Measurements from ENCODE around the gene THAP4. TPM values are rescaled to one million over a fixed set of nuclear protein-coding genes. Genes with fewer than 3 reads are reported as not detected.

THAP4 gene
- total and polyA plus RNA-seq, 2 of the 13 experiments (the other 11 are each of a cell fraction or from before 2014, with no cell fraction given) = 59.7 to 75.7 TPM

DNA sequence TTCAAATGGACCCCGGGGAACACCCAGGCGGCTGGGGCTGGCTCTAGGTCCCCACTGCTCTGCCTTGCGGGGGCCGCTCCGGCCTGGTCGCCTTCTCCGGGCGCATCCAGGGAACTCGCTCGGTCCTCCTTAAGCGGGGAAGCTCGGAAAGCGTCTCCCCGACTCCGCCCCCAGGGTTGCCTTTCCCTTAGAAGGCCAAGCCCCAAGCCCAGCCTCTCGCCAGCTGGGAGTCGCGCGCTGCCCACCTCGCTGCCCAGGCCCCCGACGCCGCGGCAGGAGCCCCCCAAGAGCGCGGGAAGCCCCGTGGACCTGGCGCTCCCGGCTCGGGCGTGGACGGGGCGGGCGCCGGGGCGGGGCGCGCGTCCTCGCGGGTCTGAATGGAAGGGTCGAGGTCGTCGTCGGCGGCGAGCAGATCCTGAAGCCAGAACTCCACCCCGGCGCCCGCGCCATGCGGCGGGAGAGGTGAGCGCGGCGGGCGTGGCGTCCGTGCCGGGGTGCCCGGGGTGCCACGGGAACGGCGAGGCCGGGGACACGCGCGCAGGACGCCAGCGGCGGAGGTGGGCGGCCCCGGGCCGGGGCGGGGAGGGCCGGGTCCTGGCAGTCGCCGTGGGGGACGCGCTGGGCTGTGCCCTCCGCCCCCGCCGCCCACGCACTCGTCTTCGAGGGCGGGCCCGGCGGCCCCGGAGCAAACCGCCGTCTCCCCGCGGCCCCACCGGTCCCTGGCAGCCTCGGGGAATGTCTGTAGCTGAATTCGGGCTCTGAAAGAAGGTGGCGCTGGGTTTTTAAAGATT is 78.2 kb downstream of the THAP4 start, which contains the start of gene BOK (continued):
- no peak for TF ChIP-seq TBL1XR1 (IDR thresholded peaks at IDR 0.05; ENCODE audit: borderline replicate concordance, low read length, partially characterized antibody)
- TF ChIP-seq, protein P1, sequence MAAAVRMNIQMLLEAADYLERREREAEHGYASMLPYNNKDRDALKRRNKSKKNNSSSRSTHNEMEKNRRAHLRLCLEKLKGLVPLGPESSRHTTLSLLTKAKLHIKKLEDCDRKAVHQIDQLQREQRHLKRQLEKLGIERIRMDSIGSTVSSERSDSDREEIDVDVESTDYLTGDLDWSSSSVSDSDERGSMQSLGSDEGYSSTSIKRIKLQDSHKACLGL (CRISPR knock-in tag; IDR thresholded peaks at IDR 0.05) = peak; percentile 49; the same call in 1 of the 2 replicates
- 0 out of 2 replicates have a peak, but pooled peaks have one; percentile 22 for TF ChIP-seq ERF (CRISPR knock-in tag; IDR thresholded peaks at IDR 0.05)
- no peak for TF ChIP-seq ZC3H4 (CRISPR knock-in tag; IDR thresholded peaks at IDR 0.05; ENCODE audit: borderline replicate concordance)
- TF ChIP-seq, protein P2, sequence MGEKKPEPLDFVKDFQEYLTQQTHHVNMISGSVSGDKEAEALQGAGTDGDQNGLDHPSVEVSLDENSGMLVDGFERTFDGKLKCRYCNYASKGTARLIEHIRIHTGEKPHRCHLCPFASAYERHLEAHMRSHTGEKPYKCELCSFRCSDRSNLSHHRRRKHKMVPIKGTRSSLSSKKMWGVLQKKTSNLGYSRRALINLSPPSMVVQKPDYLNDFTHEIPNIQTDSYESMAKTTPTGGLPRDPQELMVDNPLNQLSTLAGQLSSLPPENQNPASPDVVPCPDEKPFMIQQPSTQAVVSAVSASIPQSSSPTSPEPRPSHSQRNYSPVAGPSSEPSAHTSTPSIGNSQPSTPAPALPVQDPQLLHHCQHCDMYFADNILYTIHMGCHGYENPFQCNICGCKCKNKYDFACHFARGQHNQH (CRISPR knock-in tag; IDR thresholded peaks at IDR 0.05) = peak; percentile 53; the same call in 1 of the 2 replicates
- 0 out of 2 replicates have a peak, but pooled peaks have one; percentile 44 for TF ChIP-seq ZNF788 (CRISPR knock-in tag; IDR thresholded peaks at IDR 0.05; ENCODE audit: borderline replicate concordance)
- TF ChIP-seq ZNF782 (CRISPR knock-in tag; IDR thresholded peaks at IDR 0.05; ENCODE audit: borderline replicate concordance) = peak; percentile 44; the same call in 1 of the 2 replicates
- TF ChIP-seq ATAD3A (CRISPR knock-in tag; IDR thresholded peaks at IDR 0.05) = 0 out of 2 replicates have a peak, but pooled peaks have one; percentile 40
- TF ChIP-seq, protein P3, sequence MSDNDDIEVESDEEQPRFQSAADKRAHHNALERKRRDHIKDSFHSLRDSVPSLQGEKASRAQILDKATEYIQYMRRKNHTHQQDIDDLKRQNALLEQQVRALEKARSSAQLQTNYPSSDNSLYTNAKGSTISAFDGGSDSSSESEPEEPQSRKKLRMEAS (IDR thresholded peaks at IDR 0.05) = peak; percentile 85

DNA sequence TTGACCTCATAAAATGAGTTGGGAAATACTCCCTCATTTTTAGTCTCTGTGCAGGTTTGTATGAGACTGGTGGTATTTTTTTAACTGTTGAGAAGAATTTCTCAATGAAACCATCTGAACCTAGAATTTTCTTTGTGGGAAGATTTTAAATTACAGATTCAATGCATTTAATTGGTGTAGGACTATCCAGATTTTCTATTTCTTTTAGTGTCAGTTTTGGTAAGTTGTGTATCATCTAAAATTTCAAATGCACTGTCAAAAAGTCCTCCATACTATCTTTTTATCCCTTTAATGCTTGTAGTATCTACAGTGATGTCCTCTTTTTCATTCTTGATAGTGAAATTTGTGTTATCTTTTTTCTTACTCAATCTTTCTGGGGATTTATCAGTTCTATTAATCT is 80.2 kb downstream of the THAP4 start:
- FAIRE-seq (no peak), ATAC-seq (no peak), DNase-seq (ENCODE audit: low spot score) (no peak)
- no peaks in the 10 kb centered on the region; a peak in 1 of 5 replicates for H3K36me3 ChIP-seq (replicated peaks in 1 of 2; ENCODE audit: control insufficient read depth in 1 of 2, insufficient read depth in 2 of 2, low read length in 2 of 2)
- no TSS peak for BruUV-seq (replicated peaks)
- TF ChIP-seq, protein P4, sequence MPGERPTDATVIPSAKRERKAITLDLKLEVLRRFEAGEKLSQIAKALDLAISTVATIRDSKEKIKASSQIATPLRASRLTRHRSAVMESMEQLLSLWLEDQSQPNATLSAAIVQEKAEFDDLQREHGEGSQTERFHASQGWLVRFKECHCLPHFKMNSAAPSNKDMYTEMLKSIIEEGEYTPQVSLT (CRISPR knock-in tag; IDR thresholded peaks at IDR 0.05; ENCODE audit: borderline replicate concordance, low read depth) = no peak
- no peak for TF ChIP-seq SMARCE1 (IDR thresholded peaks at IDR 0.05; ENCODE audit: borderline replicate concordance)
- intact Hi-C loops (cut with micrococcal nuclease; ENCODE audit: unreplicated experiment) = no loop called here
- peaks cover 73% of the 10 kb centered on the region for H3K4me1 ChIP-seq (ENCODE audit: insufficient read depth, low read length)
- H3K9me3 ChIP-seq (ENCODE audit: low read length) = no peaks in the 10 kb centered on the region
- no peak overlapping the region for H3K27ac ChIP-seq (ENCODE audit: extremely low read length, insufficient read depth, low read length)
- peaks cover 12% of the 10 kb centered on the region for H3K79me2 ChIP-seq (ENCODE audit: insufficient read depth, low read length)
- peaks cover 7% of the 10 kb centered on the region; the same call in 1 of the 2 replicates for H4K20me1 ChIP-seq (ENCODE audit: insufficient read depth, low read length)
- no peaks in the 10 kb centered on the region; a peak in 1 of 5 replicates for H3K27me3 ChIP-seq (ENCODE audit: control insufficient read depth in 1 of 2, insufficient read depth in 2 of 2, low read length in 2 of 2)
- no peak overlapping the region for H3K4me3 ChIP-seq (replicated peaks in 1 of 3; ENCODE audit: insufficient read depth in 1 of 3, low read depth in 2 of 3, low read length in 3 of 3)
- H3K9ac ChIP-seq (ENCODE audit: insufficient read depth, low read depth, low read length) = no peak overlapping the region
- ChIA-PET CTCF (ENCODE audit: low intra/inter-chr PET ratio, low total read pairs) (no interaction called here), POLR2A (no interaction called here)
- in situ Hi-C loops (cut with HindIII; ENCODE audit: extremely low pct_ligation_motif_present, low pct_unique_long_range_greater_than_20kb) = no loop called here
- H3K4me2 ChIP-seq (ENCODE audit: low read depth, low read length) = no peak overlapping the region
- no peak overlapping the region for H2AFZ ChIP-seq (ENCODE audit: low read length)
